MCF 10A (cell line): Measurements from ENCODE around the gene GCDH. TPM values are rescaled to one million over a fixed set of nuclear protein-coding genes. Genes with fewer than 3 reads are reported as not detected.

Source experiments
- BruUV-seq: library from RNA; stranded (reverse); fragments of 400-500 nt; replicated peaks from 2 replicates; lab custom pipeline; 2021; lab: Mats Ljungman, UMichigan
- CTCF ChIA-PET: fragments of 300-600 bp; sonication (Branson Sonifier 250); formaldehyde crosslinking; extraction: SDS; loops from one replicate; lab custom pipeline; 2021; ENCODE audit warnings: antibody characterized with exemption, inconsistent platforms; lab: Yijun Ruan, JAX
- POLR2A ChIA-PET: fragments of 300-600, 350-650 bp; sonication (Branson Sonifier 250); formaldehyde crosslinking; extraction: SDS; loops from one replicate; lab custom pipeline; 2020; ENCODE audit warnings: antibody characterized with exemption, inconsistent platforms; lab: Yijun Ruan, JAX
- DNase-seq: peaks from one replicate; pipeline ENCODE4 v3.0.0-alpha.2; 2018; ENCODE audit not compliant: unreplicated experiment
- H3K27ac Mint-ChIP-seq: one replicate; pipeline ENCODE4 v1.8.0; 2022; ENCODE audit warnings: mild to moderate bottlenecking, low read depth, mixed read lengths; ENCODE audit not compliant: unreplicated experiment
- H3K27me3 Mint-ChIP-seq: one replicate; pipeline ENCODE4 v1.8.0; 2022; ENCODE audit warnings: mixed read lengths; ENCODE audit not compliant: insufficient read depth, unreplicated experiment
- H3K36me3 Mint-ChIP-seq: one replicate; pipeline ENCODE4 v1.8.0; 2022; ENCODE audit warnings: mild to moderate bottlenecking, moderate library complexity, mixed read lengths; ENCODE audit not compliant: insufficient read depth, unreplicated experiment
- H3K4me1 Mint-ChIP-seq: one replicate; pipeline ENCODE4 v1.8.0; 2022; ENCODE audit warnings: mixed read lengths; ENCODE audit not compliant: insufficient read depth, unreplicated experiment
- H3K4me3 Mint-ChIP-seq: one replicate; pipeline ENCODE4 v1.8.0; 2022; ENCODE audit warnings: mild to moderate bottlenecking, moderate library complexity, mixed read lengths; ENCODE audit not compliant: unreplicated experiment
- H3K9me3 Mint-ChIP-seq: one replicate; pipeline ENCODE4 v1.8.0; 2022; ENCODE audit warnings: mixed read lengths; ENCODE audit not compliant: unreplicated experiment
- intact Hi-C: fragments of 100-400 bp; cut with micrococcal nuclease; formaldehyde crosslinking; loops from 2 replicates; pipeline ENCODE4 v1.14.1; 2022
- total RNA-seq: library from RNA; stranded (reverse); gene quantifications from 2 replicates; pipeline ENCODE4 v1.2.3, GENCODE V29; 2022
- TF ChIP-seq, protein P1 (sequence below): fragments of 200-600 bp; IDR thresholded peaks from one replicate; pipeline ENCODE4 v1.8.0; 2022; ENCODE audit warnings: antibody characterized with exemption, mild to moderate bottlenecking; ENCODE audit not compliant: unreplicated experiment

Gene GCDH
- total RNA-seq, 1 experiment from 2014 or later = 38.0 TPM

DNA sequence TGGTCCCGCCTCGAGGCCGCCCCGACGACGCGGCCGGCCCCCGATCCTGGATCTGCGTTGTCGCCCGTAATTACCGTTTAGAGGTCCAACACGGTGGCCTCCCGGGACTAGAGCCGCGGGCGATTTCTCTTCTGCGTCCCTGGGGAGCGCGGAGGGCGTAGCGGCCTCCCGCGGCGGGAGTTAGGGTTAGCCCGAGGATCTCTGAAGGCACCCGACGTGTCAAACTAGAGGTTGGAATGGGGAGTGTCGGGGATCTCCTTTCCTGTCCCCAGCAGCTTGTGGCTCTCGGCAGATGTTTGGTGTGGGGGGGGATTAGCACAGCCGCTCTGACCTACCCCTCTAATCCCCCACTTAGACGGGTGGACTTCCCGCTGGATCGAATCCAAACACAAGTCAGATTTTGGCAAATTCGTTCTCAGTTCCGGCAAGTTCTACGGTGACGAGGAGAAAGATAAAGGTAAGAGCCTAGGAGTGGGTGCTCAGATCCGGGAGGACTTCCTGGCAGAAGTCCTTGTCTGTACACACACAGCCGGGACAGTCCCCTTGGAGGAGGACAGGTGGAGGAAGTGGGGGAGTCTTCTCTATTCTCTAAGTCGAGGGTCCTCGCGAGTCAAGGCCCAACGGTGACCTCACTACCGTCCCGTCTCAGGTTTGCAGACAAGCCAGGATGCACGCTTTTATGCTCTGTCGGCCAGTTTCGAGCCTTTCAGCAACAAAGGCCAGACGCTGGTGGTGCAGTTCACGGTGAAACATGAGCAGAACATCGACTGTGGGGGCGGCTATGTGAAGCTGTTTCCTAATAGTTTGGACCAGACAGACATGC, 48.0 kb downstream of the GCDH start:
- peak; percentile 60 for DNase-seq
- TSS peak; percentile 71 for BruUV-seq
- CTCF ChIA-PET = interaction anchor here (0.6 to 1.0 kb wide), 2 partner anchors 26 to 743 kb away, joined by 3 read pairs; no protein-coding TSS in a partner anchor
- intact Hi-C loops = no loop called here
- Mint-ChIP-seq H3K27ac (peak overlapping the region; percentile 96), H3K36me3 (peaks cover 60% of the 10 kb centered on the region), H3K9me3 (no peaks in the 10 kb centered on the region), H3K27me3 (no peaks in the 10 kb centered on the region), H3K4me1 (peaks cover 21% of the 10 kb centered on the region), H3K4me3 (peak overlapping the region; percentile 96)
- TF ChIP-seq, protein P1, sequence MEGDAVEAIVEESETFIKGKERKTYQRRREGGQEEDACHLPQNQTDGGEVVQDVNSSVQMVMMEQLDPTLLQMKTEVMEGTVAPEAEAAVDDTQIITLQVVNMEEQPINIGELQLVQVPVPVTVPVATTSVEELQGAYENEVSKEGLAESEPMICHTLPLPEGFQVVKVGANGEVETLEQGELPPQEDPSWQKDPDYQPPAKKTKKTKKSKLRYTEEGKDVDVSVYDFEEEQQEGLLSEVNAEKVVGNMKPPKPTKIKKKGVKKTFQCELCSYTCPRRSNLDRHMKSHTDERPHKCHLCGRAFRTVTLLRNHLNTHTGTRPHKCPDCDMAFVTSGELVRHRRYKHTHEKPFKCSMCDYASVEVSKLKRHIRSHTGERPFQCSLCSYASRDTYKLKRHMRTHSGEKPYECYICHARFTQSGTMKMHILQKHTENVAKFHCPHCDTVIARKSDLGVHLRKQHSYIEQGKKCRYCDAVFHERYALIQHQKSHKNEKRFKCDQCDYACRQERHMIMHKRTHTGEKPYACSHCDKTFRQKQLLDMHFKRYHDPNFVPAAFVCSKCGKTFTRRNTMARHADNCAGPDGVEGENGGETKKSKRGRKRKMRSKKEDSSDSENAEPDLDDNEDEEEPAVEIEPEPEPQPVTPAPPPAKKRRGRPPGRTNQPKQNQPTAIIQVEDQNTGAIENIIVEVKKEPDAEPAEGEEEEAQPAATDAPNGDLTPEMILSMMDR = no peak
- POLR2A ChIA-PET = interaction anchor here (0.5 to 2.2 kb wide), 12 partner anchors 11 to 216 kb away, joined by 3 to 8 read pairs (median 4); partner anchors contain the start of genes DNASE2, GCDH, JUNB and SYCE2

DNA sequence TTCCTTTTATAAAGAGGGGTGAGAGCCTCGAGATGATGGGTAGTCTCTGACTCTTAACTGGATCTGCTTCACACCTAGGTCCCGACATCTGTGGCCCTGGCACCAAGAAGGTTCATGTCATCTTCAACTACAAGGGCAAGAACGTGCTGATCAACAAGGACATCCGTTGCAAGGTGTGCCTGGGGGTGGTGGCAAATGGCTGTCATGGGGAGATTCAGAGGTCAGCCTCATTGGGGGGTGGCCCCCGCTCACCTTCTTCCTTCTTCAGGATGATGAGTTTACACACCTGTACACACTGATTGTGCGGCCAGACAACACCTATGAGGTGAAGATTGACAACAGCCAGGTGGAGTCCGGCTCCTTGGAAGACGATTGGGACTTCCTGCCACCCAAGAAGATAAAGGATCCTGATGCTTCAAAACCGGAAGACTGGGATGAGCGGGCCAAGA, 49.0 kb downstream of the GCDH start:
- H3K4me1 Mint-ChIP-seq = peaks cover 21% of the 10 kb centered on the region
- peak overlapping the region; percentile 96 for H3K4me3 Mint-ChIP-seq
- no peaks in the 10 kb centered on the region for H3K27me3 Mint-ChIP-seq
- peaks cover 70% of the 10 kb centered on the region for H3K36me3 Mint-ChIP-seq
- H3K9me3 Mint-ChIP-seq = no peaks in the 10 kb centered on the region
- ChIA-PET CTCF (interaction anchor here (0.6 to 1.0 kb wide), 2 partner anchors 25 to 742 kb away, joined by 3 read pairs; no protein-coding TSS in a partner anchor), POLR2A (interaction anchor here (0.5 to 2.2 kb wide), 6 partner anchors 15 to 206 kb away, joined by 3 to 8 read pairs (median 4); partner anchors contain the start of genes DNASE2, GCDH and TRIR)
- no TSS peak for BruUV-seq
- peak overlapping the region; percentile 96 for H3K27ac Mint-ChIP-seq
- TF ChIP-seq, protein P1 = no peak
- intact Hi-C loops = no loop called here
- DNase-seq = no peak

DNA sequence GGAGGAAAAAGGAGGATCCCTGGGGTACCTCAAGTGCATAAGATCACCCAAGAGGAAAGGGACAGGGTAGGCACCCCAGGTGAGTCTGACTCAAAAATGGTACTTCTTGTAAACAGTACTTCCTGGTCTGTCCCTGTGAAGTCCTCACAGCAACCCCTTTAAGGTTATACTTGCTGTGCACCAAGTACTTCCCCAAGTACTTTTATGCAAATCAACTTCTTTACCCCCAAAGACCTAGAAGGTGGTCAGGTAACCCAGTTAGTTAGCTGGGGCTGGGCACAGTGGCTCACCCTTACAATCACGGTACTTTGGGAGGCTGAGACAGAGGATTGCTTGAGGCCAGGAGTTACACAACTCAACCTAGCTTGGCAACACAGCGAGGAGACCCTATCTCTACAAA, 49.9 kb downstream of the GCDH start:
- Mint-ChIP-seq H3K9me3 (no peaks in the 10 kb centered on the region), H3K27me3 (no peaks in the 10 kb centered on the region), H3K36me3 (peaks cover 79% of the 10 kb centered on the region), H3K4me3 (peak overlapping the region; percentile 96), H3K27ac (peak overlapping the region; percentile 96), H3K4me1 (peaks cover 21% of the 10 kb centered on the region)
- ChIA-PET POLR2A (no interaction called here), CTCF (interaction anchor here (0.6 kb wide), 1 partner anchor 1136 kb away, joined by 3 read pairs; no protein-coding TSS in a partner anchor)
- no peak for DNase-seq
- intact Hi-C loops = no loop called here
- TF ChIP-seq, protein P1 = no peak
- no TSS peak for BruUV-seq

DNA sequence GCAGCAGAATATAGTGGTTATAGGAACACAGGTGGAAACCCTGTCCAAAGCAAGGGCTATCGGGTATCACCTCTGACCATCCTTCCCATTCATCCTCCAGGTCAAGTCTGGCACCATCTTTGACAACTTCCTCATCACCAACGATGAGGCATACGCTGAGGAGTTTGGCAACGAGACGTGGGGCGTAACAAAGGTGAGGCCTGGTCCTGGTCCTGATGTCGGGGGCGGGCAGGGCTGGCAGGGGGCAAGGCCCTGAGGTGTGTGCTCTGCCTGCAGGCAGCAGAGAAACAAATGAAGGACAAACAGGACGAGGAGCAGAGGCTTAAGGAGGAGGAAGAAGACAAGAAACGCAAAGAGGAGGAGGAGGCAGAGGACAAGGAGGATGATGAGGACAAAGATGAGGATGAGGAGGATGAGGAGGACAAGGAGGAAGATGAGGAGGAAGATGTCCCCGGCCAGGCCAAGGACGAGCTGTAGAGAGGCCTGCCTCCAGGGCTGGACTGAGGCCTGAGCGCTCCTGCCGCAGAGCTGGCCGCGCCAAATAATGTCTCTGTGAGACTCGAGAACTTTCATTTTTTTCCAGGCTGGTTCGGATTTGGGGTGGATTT, 52.6 kb downstream of the GCDH start:
- no peak overlapping the region for H3K4me3 Mint-ChIP-seq
- no peak overlapping the region for H3K27ac Mint-ChIP-seq
- ChIA-PET POLR2A (no interaction called here), CTCF (no interaction called here)
- H3K9me3 Mint-ChIP-seq = no peaks in the 10 kb centered on the region
- intact Hi-C loops = no loop called here
- BruUV-seq = no TSS peak
- no peak for DNase-seq
- H3K27me3 Mint-ChIP-seq = no peaks in the 10 kb centered on the region
- TF ChIP-seq, protein P1 = no peak
- H3K36me3 Mint-ChIP-seq = peaks cover 88% of the 10 kb centered on the region
- H3K4me1 Mint-ChIP-seq = peaks cover 21% of the 10 kb centered on the region
